GM11168 (cell line): Measurements from ENCODE around the gene AMMECR1.
"Not testable (repeated sequence)": the region's sequence is repeated elsewhere in the genome, so short reads cannot be mapped to it uniquely, and the experiment has no call there.

Source experiments
- in situ Hi-C: fragments of 300-500 bp; cut with MboI; formaldehyde crosslinking; loops from one replicate; pipeline ENCODE4 v1.12.0; 2022; ENCODE audit warnings: low sequenced_read_pairs; ENCODE audit not compliant: unreplicated experiment

AMMECR1 gene

GRCh38 chrX:110265661-110266060 lies 52.2 kb downstream of the AMMECR1 start:
- in situ Hi-C loops: no loop called here

GRCh38 chrX:110259117-110259516 lies 58.8 kb downstream of the AMMECR1 start:
- in situ Hi-C loops: no loop called here

GRCh38 chrX:110258552-110258951 lies 59.3 kb downstream of the AMMECR1 start:
- in situ Hi-C loops: no loop called here

GRCh38 chrX:110257889-110258288 lies 60.0 kb downstream of the AMMECR1 start:
- in situ Hi-C loops: no loop called here

GRCh38 chrX:110252711-110253110 lies 65.2 kb downstream of the AMMECR1 start:
- in situ Hi-C loops: no loop called here

- in situ Hi-C loops: no loop called here
Observed at GRCh38 chrX:110251961-110252360, 65.9 kb downstream of the AMMECR1 start.

- in situ Hi-C loops: no loop called here
Observed at GRCh38 chrX:110251526-110251925, 66.4 kb downstream of the AMMECR1 start.

GRCh38 chrX:110250847-110251246 lies 67.0 kb downstream of the AMMECR1 start:
- in situ Hi-C loops: no loop called here

GRCh38 chrX:110248578-110248977 lies 69.3 kb downstream of the AMMECR1 start:
- in situ Hi-C loops: no loop called here

GRCh38 chrX:110245011-110245410 lies 72.9 kb downstream of the AMMECR1 start:
- in situ Hi-C loops: no loop called here

- in situ Hi-C loops: no loop called here
Observed at GRCh38 chrX:110242371-110242770, 75.5 kb downstream of the AMMECR1 start.

GRCh38 chrX:110241816-110242215 lies 76.1 kb downstream of the AMMECR1 start:
- in situ Hi-C loops: no loop called here

GRCh38 chrX:110238259-110238658 lies 79.6 kb downstream of the AMMECR1 start:
- in situ Hi-C loops: not testable (repeated sequence)

GRCh38 chrX:110231485-110231884 lies 86.4 kb downstream of the AMMECR1 start:
- in situ Hi-C loops: not testable (repeated sequence)

GRCh38 chrX:110229497-110230111 lies 88.3 kb downstream of the AMMECR1 start:
- in situ Hi-C loops: not testable (repeated sequence)

GRCh38 chrX:110228453-110228852 lies 89.4 kb downstream of the AMMECR1 start:
- in situ Hi-C loops: no loop called here

- in situ Hi-C loops: no loop called here
Observed at GRCh38 chrX:110226931-110227330, 91.0 kb downstream of the AMMECR1 start.

GRCh38 chrX:110224926-110225617 lies 92.8 kb downstream of the AMMECR1 start:
- in situ Hi-C loops: no loop called here

- in situ Hi-C loops: no loop called here
Observed at GRCh38 chrX:110222497-110223257, 95.2 kb downstream of the AMMECR1 start.

- in situ Hi-C loops: no loop called here
Observed at GRCh38 chrX:110219920-110220319, 98.0 kb downstream of the AMMECR1 start.

GRCh38 chrX:110218591-110218990 lies 99.3 kb downstream of the AMMECR1 start:
- in situ Hi-C loops: no loop called here
